NB4 (cell line): ENCODE measurements around the gene VEGFB.

Experiments used
- DNase-seq: peaks from one replicate; pipeline ENCODE4 v3.0.0; 2010; ENCODE audit warnings: low read depth
- H3K4me3 ChIP-seq: one replicate; pipeline ENCODE4 v1.5.1; 2011; ENCODE audit warnings: mild to moderate bottlenecking, low read depth, low read length, moderate library complexity
- CTCF ChIP-seq: IDR thresholded peaks from one replicate; pipeline ENCODE4 v1.5.1; 2012; ENCODE audit warnings: low read depth, low read length
- MAX ChIP-seq: IDR thresholded peaks from 2 replicates; pipeline ENCODE4 v1.6.1; 2011; ENCODE audit warnings: low read depth, low read length
- MYC ChIP-seq: IDR thresholded peaks from 2 replicates; pipeline ENCODE4 v1.6.1; 2011; ENCODE audit warnings: low read depth, low read length
- POLR2A ChIP-seq: IDR thresholded peaks from 2 replicates; pipeline ENCODE4 v1.6.1; 2011; ENCODE audit warnings: mild to moderate bottlenecking; ENCODE audit not compliant: insufficient read length; ENCODE audit errors: extremely low read depth

The VEGFB gene

GRCh38 chr11:64232182-64232966 is 2.0 kb upstream of the VEGFB start:
- DNase-seq = no peak
- no peak overlapping the region for H3K4me3 ChIP-seq
- TF ChIP-seq CTCF = no peak
- TF ChIP-seq POLR2A = no peak
- TF ChIP-seq MAX = no peak
- no peak for TF ChIP-seq MYC

GRCh38 chr11:64232967-64233315 is 1.4 kb upstream of the VEGFB start:
- no peak for DNase-seq
- no peak overlapping the region for H3K4me3 ChIP-seq

GRCh38 chr11:64234647-64235379 is 429 bp downstream of the VEGFB start:
- TF ChIP-seq MYC = no peak
- no peak for TF ChIP-seq MAX
- no peak for TF ChIP-seq CTCF
- TF ChIP-seq POLR2A = no peak
- DNase-seq = peak; percentile 67
- peak overlapping the region; percentile 42 for H3K4me3 ChIP-seq

More at GRCh38 chr11:64232967-64233315, 1.4 kb upstream of the VEGFB start:
- TF ChIP-seq MAX (no peak), MYC (no peak), POLR2A (no peak), CTCF (no peak)

GRCh38 chr11:64235437-64236161 is 1.2 kb downstream of the VEGFB start:
- peak overlapping the region; percentile 42 for H3K4me3 ChIP-seq
- no peak for TF ChIP-seq POLR2A
- TF ChIP-seq CTCF = no peak
- no peak for TF ChIP-seq MYC
- no peak for TF ChIP-seq MAX
- no peak for DNase-seq

GRCh38 chr11:64237484-64237951 is 3.1 kb downstream of the VEGFB start:
- no peak for DNase-seq
- TF ChIP-seq MAX = no peak
- no peak for TF ChIP-seq POLR2A
- no peak for TF ChIP-seq MYC
- no peak for TF ChIP-seq CTCF
- H3K4me3 ChIP-seq = no peak overlapping the region
